OCI-LY1 (cell line): ENCODE measurements around the gene ZNF76.

Experiments used
- CTCF ChIP-seq: fragments of 200-600 bp; sonication (generic), shearing (Covaris generic); IDR thresholded peaks from 2 replicates; pipeline ENCODE4 v1.5.1; 2017; ENCODE audit warnings: mild to moderate bottlenecking, antibody characterized with exemption, low read length, moderate library complexity, mixed read lengths
- EZH2 ChIP-seq: fragments of 200-600 bp; sonication (generic), shearing (Covaris generic); IDR thresholded peaks from 2 replicates; pipeline ENCODE4 v1.8.0; 2017; ENCODE audit warnings: borderline replicate concordance, mixed run types, mild to moderate bottlenecking, antibody characterized with exemption, low read length, moderate library complexity, mixed read lengths

DNA sequence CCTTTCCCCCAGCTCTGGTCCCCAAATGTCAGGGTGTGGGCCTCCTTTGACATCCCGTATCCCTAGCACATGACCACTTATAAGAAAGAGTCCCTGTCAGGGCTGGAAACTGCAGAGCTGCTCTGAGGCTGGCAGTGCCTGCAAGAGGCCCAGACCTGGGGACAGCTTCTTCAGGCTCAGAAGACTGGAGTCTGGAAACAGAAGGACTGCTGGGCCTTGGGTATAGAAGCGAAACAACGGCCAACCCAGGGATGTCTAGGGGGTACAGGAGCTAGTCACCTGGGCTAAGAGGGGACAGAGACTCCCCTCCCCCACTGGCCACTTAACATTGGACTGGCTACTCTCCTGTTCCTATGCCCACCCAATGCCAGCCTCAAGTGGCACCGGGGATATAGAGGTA is 41.1 kb upstream of the ZNF76 start:
- TF ChIP-seq CTCF (no peak), EZH2 (no peak)
